ENCODE measurements around the gene ISCA2. TPM values are rescaled to one million over a fixed set of nuclear protein-coding genes. Genes with fewer than 3 reads are reported as not detected.

Gene ISCA2
- total RNA-seq, 3 donors from 2014 or later (not counting 1 experiment from before 2014, with no cell fraction given) = 12.0 to 18.2 (median 15.3) TPM

DNA sequence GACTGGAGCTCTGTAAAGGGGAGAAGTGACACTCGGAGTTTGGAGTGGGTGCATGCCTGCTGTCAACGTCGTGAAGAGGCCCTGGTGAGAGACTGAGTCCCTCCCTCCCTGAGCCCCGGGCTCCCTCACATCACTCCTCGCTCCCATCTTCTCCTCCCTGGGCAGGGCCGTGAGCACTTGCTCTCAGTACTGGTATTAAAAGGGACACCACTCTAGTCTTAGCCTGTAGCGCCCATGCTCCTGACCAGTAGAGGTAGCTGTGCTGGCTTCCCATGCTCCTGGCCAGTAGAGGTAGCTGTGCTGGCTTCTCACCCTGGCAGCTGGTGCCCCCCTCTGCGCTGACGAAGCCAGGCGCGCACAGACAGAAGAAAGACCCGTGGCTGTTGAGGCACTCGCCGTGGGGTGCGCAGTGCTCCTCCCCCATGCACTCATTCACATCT is 14.7 kb downstream of the ISCA2 start:
- H3K27ac Mint-ChIP-seq = no peak overlapping the region
- H3K36me3 Mint-ChIP-seq = no peaks in the 10 kb centered on the region
- DNase-seq (no peak), ATAC-seq (no peak)
- H3K27me3 ChIP-seq (ENCODE audit: control insufficient read depth, insufficient read depth, low read length) = no peaks in the 10 kb centered on the region
- H3K4me1 ChIP-seq (ENCODE audit: control insufficient read depth, insufficient read depth, low read length) = no peaks in the 10 kb centered on the region
- H3K36me3 ChIP-seq (ENCODE audit: control insufficient read depth, insufficient read depth, low read length) = no peaks in the 10 kb centered on the region
- peaks cover 0 to 8% of the 10 kb centered on the region in 2 donors for H3K4me1 Mint-ChIP-seq
- no peak overlapping the region for H3K27ac ChIP-seq (ENCODE audit: low read length)
- H3K9me3 Mint-ChIP-seq = no peaks in the 10 kb centered on the region
- 69% methylated on average over 13 of the region's 15 CpGs for WGBS (ENCODE audit: insufficient coverage)
- H3K4me3 ChIP-seq (ENCODE audit: low read length) = no peak overlapping the region
- intact Hi-C loops (cut with micrococcal nuclease) = no loop called here
- no peak overlapping the region for H3K4me3 Mint-ChIP-seq
- no peaks in the 10 kb centered on the region for H3K27me3 Mint-ChIP-seq (ENCODE audit: low read depth in 2 of 2)
- TF ChIP-seq, protein P1, sequence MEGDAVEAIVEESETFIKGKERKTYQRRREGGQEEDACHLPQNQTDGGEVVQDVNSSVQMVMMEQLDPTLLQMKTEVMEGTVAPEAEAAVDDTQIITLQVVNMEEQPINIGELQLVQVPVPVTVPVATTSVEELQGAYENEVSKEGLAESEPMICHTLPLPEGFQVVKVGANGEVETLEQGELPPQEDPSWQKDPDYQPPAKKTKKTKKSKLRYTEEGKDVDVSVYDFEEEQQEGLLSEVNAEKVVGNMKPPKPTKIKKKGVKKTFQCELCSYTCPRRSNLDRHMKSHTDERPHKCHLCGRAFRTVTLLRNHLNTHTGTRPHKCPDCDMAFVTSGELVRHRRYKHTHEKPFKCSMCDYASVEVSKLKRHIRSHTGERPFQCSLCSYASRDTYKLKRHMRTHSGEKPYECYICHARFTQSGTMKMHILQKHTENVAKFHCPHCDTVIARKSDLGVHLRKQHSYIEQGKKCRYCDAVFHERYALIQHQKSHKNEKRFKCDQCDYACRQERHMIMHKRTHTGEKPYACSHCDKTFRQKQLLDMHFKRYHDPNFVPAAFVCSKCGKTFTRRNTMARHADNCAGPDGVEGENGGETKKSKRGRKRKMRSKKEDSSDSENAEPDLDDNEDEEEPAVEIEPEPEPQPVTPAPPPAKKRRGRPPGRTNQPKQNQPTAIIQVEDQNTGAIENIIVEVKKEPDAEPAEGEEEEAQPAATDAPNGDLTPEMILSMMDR (IDR thresholded peaks at IDR 0.05) = no peak
- H3K9me3 ChIP-seq (ENCODE audit: control insufficient read depth, insufficient read depth, low read length) = no peaks in the 10 kb centered on the region

DNA sequence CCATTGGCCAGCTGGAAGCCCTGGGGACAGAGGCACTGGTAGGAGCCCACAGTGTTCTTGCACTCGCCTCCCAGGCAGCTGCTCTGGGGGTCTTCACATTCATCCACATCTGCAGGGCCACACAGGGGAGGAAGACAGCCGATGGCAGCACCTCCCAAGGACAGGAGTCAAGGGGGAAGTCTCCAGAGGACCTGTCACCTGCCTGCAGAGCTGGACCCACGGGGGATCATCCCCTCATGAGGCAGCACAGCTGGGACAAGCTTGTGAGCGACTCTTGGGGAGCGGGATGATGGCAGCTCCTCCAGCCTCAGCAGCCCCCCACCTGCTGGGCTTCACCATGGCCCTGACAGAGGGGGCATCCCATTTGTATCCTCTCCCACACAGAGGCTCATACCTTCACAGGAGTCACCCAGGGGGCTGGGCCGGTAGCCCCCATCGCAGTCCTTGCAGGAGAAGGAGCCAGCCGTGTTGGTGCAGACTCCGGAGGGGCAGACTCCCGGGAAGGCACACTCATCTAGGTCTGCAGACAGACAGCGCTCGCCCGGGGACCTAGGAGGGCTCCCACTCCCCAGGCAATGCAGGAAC is 15.4 kb downstream of the ISCA2 start:
- Histone ChIP-seq H3K27ac (ENCODE audit: low read length) (no peak overlapping the region), H3K4me1 (ENCODE audit: control insufficient read depth, insufficient read depth, low read length) (no peaks in the 10 kb centered on the region), H3K36me3 (ENCODE audit: control insufficient read depth, insufficient read depth, low read length) (no peaks in the 10 kb centered on the region), H3K9me3 (ENCODE audit: control insufficient read depth, insufficient read depth, low read length) (no peaks in the 10 kb centered on the region), H3K4me3 (ENCODE audit: low read length) (no peak overlapping the region), H3K27me3 (ENCODE audit: control insufficient read depth, insufficient read depth, low read length) (no peaks in the 10 kb centered on the region)
- H3K27me3 Mint-ChIP-seq (ENCODE audit: low read depth in 2 of 2) = no peaks in the 10 kb centered on the region
- H3K9me3 Mint-ChIP-seq = no peaks in the 10 kb centered on the region
- no peak overlapping the region for H3K27ac Mint-ChIP-seq
- intact Hi-C loops (cut with micrococcal nuclease) = no loop called here
- no peaks in the 10 kb centered on the region for H3K36me3 Mint-ChIP-seq
- H3K4me1 Mint-ChIP-seq = peaks cover 0 to 8% of the 10 kb centered on the region in 2 donors
- H3K4me3 Mint-ChIP-seq = no peak overlapping the region
- no peak for ATAC-seq
- 87% methylated on average over 13 of the region's 13 CpGs for WGBS (ENCODE audit: insufficient coverage)
- TF ChIP-seq, protein P1 (IDR thresholded peaks at IDR 0.05) = no peak
- no peak for DNase-seq

DNA sequence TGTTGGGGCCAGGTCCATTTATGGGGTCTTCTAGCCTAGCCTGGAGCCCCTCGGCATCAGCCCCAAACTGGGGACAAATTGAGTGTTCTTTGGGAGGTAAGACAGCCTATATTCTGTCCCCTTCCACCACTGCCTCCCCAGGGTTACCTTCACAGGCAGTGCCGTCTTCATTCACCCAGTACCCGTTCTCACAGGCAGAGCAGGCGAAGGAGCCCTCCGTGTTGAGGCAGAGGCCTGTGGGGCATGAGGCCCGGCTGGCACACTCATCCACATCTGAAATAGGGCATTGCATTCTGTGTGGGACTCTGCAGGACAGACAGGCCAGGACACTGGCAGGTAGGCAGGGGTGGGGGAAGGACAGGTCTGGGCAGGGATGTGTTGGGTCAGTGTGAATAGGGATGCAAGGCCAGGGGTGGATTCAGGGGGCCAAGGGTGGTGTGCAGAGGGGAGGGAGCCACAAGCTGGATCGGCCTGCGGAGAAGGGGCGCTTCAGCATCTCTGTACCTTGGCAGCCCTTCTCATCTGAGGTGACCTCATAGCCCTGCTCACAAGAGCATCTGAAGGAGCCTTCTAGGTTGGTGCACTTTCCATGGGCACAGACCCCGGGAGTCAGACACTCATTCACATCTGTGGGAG is 16.1 kb downstream of the ISCA2 start:
- no peaks in the 10 kb centered on the region for H3K9me3 ChIP-seq (ENCODE audit: control insufficient read depth, insufficient read depth, low read length)
- WGBS (ENCODE audit: insufficient coverage) = 91% methylated on average over 9 of the region's 10 CpGs
- no peak overlapping the region for H3K27ac ChIP-seq (ENCODE audit: low read length)
- no peak for ATAC-seq
- no peak overlapping the region for H3K4me3 ChIP-seq (ENCODE audit: low read length)
- Mint-ChIP-seq H3K9me3 (no peaks in the 10 kb centered on the region), H3K4me1 (peaks cover 0 to 12% of the 10 kb centered on the region in 2 donors), H3K4me3 (no peak overlapping the region), H3K27me3 (ENCODE audit: low read depth in 2 of 2) (no peaks in the 10 kb centered on the region), H3K36me3 (no peaks in the 10 kb centered on the region), H3K27ac (no peak overlapping the region)
- TF ChIP-seq, protein P1 (IDR thresholded peaks at IDR 0.05) = no peak
- no peaks in the 10 kb centered on the region for H3K27me3 ChIP-seq (ENCODE audit: control insufficient read depth, insufficient read depth, low read length)
- no peaks in the 10 kb centered on the region for H3K36me3 ChIP-seq (ENCODE audit: control insufficient read depth, insufficient read depth, low read length)
- DNase-seq = no peak
- intact Hi-C loops (cut with micrococcal nuclease) = no loop called here
- H3K4me1 ChIP-seq (ENCODE audit: control insufficient read depth, insufficient read depth, low read length) = peaks cover 6% of the 10 kb centered on the region
